Right renal cortex interstitium (tissue), 3 donors: ENCODE data around the gene DLG3. TPM values are rescaled to one million over a fixed set of nuclear protein-coding genes. Genes with fewer than 3 reads are reported as not detected.
"Not testable (repeated sequence)": the region's sequence is repeated elsewhere in the genome, so short reads cannot be mapped to it uniquely, and the experiment has no call there.

ENCODE experiments used
- DNase-seq, 3 donors: peaks; one replicate each; pipeline ENCODE4 v3.0.0-alpha.2; 2013; ENCODE audit warnings: low read depth in 3 of 3, low spot score in 2 of 3
- polyA plus RNA-seq, 3 donors: library from polyadenylated mRNA; unstranded; fragments of 120-200 nt; gene quantifications; one replicate each; pipeline ENCODE4 v1.2.1, GENCODE V29; 2013; ENCODE audit not compliant: insufficient read length in 3 of 3

The DLG3 gene
- polyA plus RNA-seq, 3 donors = 40.2 to 45.3 (median 44.8) TPM

DNA sequence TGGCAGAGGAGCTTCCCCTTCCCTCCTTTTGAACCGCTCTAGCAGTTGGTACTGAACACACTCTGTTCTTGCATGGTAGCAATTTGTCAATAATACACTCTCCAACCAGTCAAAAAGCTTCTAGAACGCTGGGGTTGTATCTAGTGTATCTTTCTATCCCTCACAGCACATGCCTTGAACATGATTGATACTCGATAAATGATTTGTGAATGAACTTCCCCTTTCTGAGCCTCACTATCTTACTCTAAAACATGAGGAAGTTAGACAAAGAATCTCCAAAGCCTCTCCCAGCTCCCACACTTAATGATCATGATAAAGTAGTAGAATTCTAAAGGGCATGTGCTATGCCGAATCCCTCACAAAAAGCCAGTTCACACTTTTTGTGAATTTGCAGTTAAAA is 64.4 kb downstream of the DLG3 start:
- no peak for DNase-seq

DNA sequence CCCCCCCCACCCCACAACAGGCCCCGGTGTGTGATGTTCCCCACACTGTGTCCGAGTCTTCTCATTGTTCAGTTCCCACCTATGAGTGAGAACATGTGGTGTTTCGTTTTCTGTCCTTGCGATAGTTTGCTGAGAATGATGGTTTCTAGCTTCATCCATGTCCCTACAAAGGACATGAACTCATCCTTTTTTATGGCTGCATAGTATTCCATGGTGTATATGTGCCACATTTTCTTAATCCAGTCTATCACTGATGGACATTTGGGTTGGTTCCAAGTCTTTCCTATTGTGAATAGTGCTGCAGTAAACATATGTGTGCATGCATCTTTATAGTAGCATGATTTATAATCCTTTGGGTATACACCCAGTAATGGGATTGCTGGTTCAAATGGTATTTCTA is 70.6 kb downstream of the DLG3 start:
- not testable (repeated sequence) for DNase-seq

DNA sequence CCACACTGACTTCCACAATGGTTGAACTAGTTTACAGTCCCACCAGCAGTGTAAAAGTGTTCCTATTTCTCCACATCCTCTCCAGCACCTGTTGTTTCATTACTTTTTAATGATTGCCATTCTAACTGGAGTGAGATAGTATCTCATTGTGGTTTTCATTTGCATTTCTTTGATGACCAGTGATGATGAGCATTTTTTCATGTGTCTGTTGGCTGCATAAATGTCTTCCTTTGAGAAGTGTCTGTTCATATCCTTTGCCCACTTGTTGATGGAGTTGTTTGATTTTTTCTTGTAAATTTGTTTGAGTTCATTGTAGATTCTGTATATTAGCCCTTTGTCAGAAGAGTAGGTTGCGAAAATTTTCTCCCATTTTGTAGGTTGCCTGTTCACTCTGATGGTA is 71.1 kb downstream of the DLG3 start:
- DNase-seq = not testable (repeated sequence)

DNA sequence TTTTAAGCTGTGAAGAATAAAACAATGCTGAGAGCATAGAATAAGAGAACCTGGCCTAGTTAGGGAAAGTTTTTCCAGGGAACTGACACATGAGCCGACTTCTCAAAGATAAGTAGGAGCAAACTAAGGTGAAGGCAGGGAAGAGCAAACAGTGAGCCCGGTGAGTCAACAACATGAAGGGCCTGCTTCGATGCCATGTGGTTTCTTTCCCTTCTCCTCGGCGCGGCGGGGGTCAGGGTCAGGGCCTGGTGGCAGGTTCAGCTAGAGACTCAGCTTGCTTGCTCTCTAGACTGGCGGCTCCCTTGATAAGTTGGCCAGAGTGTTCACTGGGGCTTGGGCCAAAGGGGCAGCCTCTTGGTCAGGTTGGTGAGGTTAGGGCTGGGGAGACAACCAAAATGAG is 81.1 kb downstream of the DLG3 start:
- no peak for DNase-seq

DNA sequence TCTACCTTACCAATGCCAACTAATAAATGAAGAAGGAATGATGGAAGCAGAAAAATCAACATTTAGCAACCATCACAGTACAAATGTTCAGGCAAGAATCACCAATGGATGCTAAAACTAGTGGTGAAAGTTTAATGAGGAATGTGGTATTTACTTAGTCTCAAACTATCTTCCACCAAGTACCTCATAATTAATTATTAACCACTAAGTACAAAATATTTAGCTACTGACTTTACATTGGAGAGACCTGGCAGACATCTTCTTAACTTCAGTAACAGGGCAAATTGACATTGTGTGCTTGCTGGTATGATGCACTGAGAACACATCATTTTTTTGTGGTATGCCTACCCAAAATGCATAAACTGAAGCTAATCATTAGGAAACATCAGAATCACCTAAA is 82.4 kb downstream of the DLG3 start:
- no peak for DNase-seq

DNA sequence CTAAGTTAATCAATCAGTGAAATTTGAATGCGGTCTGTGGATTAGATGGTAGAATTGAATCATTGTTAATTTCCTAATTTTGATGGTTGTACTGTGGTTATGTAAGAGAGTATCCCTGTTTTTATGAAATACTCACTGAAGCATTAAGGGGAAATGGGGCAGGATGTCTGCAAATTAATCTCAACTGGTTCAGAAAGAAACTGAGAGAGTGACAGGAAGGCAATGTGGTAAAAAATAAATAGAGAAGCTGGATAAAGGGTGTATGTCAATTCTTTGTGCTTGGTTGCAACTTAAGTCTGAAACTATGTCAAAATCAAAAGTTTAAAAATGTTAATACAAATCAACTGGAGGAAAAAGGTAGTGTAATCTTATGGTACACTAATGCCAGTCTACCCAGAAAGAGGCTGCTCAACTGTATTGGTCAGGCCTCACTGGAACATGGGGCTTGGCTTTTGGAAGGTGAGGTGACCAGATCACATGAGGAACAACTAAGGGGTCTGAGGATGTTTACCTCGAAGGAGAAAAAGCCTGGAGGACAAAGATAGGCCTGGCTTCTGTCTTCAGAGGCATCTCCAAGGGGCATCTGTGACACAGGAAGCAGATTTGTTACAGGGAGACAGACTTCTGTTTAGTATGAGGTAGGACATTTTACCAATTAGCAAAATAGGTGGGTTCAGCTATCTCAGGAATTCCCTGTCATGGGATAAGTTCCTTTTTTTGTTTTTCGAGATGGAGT is 83.1 kb downstream of the DLG3 start:
- no peak for DNase-seq

DNA sequence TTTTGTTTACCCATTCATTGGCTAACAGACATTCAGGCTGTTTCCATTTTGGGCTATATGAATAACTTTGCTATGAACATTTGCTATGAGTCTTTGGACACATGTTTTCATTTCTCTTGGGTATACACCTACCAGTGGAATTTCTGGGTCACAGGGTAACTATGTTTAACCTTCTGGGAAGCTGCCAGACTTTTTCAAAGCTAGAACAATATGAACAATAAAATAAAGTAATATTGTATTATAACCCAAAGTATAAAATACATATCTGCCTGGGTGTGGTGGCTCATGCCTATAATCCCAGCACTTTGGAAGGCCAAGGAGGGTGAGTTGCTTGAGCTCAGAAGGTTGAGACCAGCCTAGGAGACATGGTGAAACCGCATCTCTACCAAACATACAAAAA is 90.6 kb downstream of the DLG3 start:
- no peak for DNase-seq

DNA sequence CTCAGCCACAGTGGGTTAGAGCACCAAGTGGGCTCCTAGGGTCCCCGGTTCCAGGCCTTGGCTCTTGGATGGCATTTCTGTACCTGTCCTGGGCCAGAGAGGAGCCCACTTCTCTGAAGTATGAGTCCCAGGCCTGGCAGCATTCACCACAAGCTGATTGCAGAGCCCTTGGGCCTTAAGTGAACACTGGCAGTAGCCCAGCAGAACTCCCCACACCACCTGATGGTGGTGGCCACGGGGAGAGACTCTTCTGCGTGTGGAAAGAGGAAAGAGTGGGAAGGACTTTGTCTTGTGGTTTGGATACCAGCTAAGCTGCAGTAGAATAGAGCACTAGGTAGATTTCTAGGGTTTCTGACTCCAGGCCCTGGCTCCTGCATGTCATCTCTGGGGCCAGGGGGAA is 104.8 kb downstream of the DLG3 start:
- DNase-seq = no peak

DNA sequence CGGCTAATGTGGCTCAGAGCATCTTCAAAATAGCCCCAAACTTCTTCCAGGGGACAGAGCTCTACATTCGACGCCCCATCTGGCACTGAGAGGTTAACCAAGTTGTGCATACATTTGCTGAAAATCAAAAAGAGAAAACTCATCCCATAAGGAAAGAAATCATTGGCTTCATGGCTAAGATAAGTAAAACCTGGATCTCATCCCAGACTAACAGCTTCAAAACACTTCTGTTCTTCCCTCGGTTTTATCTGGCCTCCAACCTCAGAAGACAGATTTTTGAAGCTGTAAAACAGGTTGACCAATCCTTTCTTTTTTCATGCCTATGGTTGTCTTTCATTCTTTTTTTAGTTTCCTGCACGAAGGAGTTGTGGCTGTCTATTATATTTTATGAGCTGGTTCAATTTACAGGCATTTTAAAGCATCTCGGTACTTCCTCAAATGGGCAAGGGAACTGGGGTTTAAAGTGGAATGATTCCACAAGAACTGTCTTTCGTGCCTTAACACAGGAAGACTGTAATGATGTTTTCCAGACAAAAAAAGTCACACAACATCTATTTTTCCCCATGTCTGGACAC is 107.6 kb downstream of the DLG3 start:
- DNase-seq = no peak

DNA sequence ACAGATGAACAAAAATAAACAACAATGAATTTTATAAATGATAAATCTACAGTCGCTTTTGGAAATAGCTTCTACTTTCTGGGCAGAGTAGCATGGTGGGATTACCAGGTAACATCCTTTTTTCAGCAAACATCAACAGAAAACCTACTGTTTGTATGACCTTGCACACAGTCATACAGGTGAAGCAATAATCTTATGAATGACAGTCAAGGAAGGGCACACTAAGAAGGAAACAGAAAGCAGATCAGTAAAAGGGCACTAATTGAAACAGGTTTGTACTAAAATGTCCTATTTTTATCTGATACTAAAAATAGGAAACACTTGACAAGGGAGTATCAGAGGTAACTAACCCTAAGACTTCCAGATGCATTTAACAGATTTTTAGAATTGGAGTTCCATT is 108.9 kb downstream of the DLG3 start:
- DNase-seq = no peak

DNA sequence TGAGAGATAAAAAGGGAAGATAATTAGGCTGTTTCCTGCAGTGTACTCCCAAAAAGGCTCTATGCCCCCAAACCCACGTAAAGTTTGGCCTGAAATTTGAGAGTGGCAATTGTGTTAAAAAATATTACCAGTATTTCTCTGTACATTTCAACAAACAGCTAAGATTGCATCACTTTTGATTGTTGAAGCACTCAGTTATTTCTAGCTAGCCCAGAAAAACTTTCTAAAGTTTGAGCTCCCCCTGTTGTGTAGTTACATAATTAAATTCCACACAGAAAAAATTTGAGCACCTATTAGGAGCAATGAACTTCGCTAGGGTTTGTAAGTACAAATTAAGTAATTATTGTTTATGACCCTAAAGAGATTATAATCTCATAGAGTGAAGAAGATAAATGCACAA is 109.4 kb downstream of the DLG3 start:
- DNase-seq = no peak

DNA sequence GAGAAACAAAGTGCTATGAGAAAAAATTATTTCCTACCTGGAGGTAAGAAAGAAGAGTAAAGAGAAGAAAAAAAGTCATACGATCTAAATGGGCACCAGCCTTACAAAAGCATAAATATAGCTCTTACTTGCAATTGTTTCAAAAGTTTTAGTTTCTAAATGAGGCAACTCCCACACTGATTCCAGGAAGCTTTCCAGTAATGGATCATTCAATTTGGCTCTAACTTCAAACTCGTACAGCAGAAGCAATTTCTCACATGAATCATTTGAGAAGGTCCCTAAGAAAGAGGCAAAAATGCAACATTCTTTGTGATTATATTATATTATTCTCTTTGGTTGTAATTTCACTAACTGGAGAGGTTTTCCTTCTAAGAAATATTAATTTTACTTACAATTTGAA is 109.9 kb downstream of the DLG3 start:
- DNase-seq = no peak

DNA sequence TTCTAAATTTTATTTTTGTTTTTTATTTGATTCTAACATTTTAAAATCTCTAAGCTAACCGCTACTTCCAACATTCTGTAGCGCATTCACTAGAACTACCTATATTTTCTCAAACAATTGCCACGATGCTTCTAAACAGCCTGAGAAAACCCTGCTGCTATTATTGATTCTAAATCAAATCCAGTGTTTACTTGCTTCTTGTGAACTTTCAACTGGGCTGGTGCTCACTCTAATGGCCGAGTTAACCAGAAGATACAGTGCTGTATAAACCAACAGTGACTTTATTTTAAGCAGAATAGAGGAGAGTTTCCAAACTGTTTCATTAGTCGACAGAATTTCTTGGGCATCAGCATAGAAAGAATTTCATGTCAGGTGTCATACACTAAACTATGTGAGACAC is 110.3 kb downstream of the DLG3 start:
- DNase-seq = no peak

Other genes with a start within 250 kb of the DLG3 start
- not detected for gene AWAT1, start 210.2 kb upstream of the DLG3 start, polyA plus RNA-seq
- under 1 TPM in 2 of 3 donors, not detected in 1; 0.16 to 0.18 TPM for gene P2RY4, start 184.6 kb upstream of the DLG3 start, polyA plus RNA-seq
- gene ARR3, start 176.5 kb upstream of the DLG3 start, polyA plus RNA-seq = under 1 TPM; 0.20 to 0.50 (median 0.43) TPM
- 1 to 10 TPM in 1 of 3 donors, under 1 TPM in 2; 0.86 to 1.0 (median 0.93) TPM for gene RAB41, start 162.7 kb upstream of the DLG3 start, polyA plus RNA-seq
- 10 to 100 TPM; 63.1 to 67.8 (median 64.0) TPM for gene PDZD11, start 154.9 kb upstream of the DLG3 start, polyA plus RNA-seq
- 10 to 100 TPM; 17.6 to 20.1 (median 18.2) TPM for gene KIF4A, start 154.7 kb upstream of the DLG3 start, polyA plus RNA-seq
- gene GDPD2, start 21.5 kb upstream of the DLG3 start, polyA plus RNA-seq = 1 to 10 TPM; 1.1 to 1.5 (median 1.3) TPM